B cell (primary cell): ENCODE data around the gene DNAAF3.

Source experiments
- EZH2 ChIP-seq: IDR thresholded peaks from 2 replicates; pipeline ENCODE4 v1.6.1; 2012; ENCODE audit warnings: borderline replicate concordance, low read depth, mild to moderate bottlenecking, moderate library complexity, low read length; ENCODE audit not compliant: insufficient read depth, poor library complexity, severe bottlenecking
- TF ChIP-seq, protein P1 (sequence below): fragments of 200-600 bp; IDR thresholded peaks from one replicate; pipeline ENCODE4 v1.8.0; 2022; ENCODE audit warnings: antibody characterized with exemption, mild to moderate bottlenecking

DNA sequence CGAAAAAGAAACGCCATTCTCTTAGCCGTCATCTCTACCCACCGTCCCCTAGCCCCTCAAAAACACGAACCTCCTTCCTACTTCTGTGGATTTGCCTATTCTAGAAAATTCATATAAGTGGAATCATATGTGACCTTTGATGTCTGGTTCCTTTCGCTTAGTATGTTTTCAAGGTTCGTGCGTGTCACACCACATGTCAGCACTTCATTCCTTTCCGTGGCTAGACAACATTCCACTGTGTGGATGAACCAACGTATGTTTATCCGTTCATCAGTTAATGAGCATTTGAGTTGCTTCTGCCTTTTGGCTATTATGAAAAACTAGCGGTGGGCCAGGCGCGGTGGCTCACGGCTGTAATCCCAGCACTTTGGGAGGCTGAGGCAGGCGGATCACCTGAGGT lies 35.0 kb downstream of the DNAAF3 start:
- TF ChIP-seq, protein P1, sequence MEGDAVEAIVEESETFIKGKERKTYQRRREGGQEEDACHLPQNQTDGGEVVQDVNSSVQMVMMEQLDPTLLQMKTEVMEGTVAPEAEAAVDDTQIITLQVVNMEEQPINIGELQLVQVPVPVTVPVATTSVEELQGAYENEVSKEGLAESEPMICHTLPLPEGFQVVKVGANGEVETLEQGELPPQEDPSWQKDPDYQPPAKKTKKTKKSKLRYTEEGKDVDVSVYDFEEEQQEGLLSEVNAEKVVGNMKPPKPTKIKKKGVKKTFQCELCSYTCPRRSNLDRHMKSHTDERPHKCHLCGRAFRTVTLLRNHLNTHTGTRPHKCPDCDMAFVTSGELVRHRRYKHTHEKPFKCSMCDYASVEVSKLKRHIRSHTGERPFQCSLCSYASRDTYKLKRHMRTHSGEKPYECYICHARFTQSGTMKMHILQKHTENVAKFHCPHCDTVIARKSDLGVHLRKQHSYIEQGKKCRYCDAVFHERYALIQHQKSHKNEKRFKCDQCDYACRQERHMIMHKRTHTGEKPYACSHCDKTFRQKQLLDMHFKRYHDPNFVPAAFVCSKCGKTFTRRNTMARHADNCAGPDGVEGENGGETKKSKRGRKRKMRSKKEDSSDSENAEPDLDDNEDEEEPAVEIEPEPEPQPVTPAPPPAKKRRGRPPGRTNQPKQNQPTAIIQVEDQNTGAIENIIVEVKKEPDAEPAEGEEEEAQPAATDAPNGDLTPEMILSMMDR = no peak
- TF ChIP-seq EZH2 = no peak
